H1 (cell line): ENCODE results near the gene ARID1B. TPM values are rescaled to one million over a fixed set of nuclear protein-coding genes. Genes with fewer than 3 reads are reported as not detected.

Experiments
- CTCF ChIA-PET: fragments of 300-600 bp; sonication (Branson Sonifier 250); formaldehyde crosslinking; loops from one replicate; lab custom pipeline; 2021; ENCODE audit not compliant: partially characterized antibody; lab: Charles Lee
- POLR2A ChIA-PET: fragments of 300-600 bp; sonication (Branson Sonifier 250); formaldehyde crosslinking; loops from one replicate; lab custom pipeline; 2021; ENCODE audit warnings: inconsistent platforms; ENCODE audit not compliant: partially characterized antibody; lab: Charles Lee
- DNase-seq, 2 experiments: peaks; one replicate each; pipeline versions ENCODE4 v3.0.0 to v3.0.0-alpha.2; 2010 to 2022; ENCODE audit warnings: low spot score in 2 of 2, low read depth in 1 of 2, mixed read lengths in 1 of 2
- FAIRE-seq: peaks from 2 replicates; lab custom pipeline; 2011; peaks lifted over from hg19 to GRCh38; lab: Jason Lieb, UNC
- H2AFZ ChIP-seq: 2 replicates; pipeline ENCODE4 v1.8.1; 2012; ENCODE audit warnings: low read length, inconsistent platforms
- H2AK5ac ChIP-seq: 2 replicates; pipeline ENCODE4 v1.6.1; 2013; ENCODE audit warnings: low read depth, low read length
- H2BK120ac ChIP-seq: replicated peaks from 2 replicates; pipeline ENCODE3; 2013; ENCODE audit warnings: low read depth, low read length, inconsistent platforms
- H2BK12ac ChIP-seq: 2 replicates; pipeline ENCODE4 v1.6.1; 2013; ENCODE audit warnings: low read depth, low read length
- H2BK15ac ChIP-seq: 2 replicates; pipeline ENCODE4 v1.6.1; 2013; ENCODE audit warnings: low read length
- H2BK20ac ChIP-seq: 2 replicates; pipeline ENCODE4 v1.6.1; 2013; ENCODE audit warnings: low read length
- H2BK5ac ChIP-seq: 2 replicates; pipeline ENCODE4 v1.6.1; 2013; ENCODE audit warnings: low read depth, low read length
- H3K14ac ChIP-seq: 2 replicates; pipeline ENCODE4 v1.6.1; 2013; ENCODE audit warnings: inconsistent platforms; ENCODE audit not compliant: insufficient read length
- H3K18ac ChIP-seq: 2 replicates; pipeline ENCODE4 v1.6.1; 2013; ENCODE audit warnings: low read length; ENCODE audit errors: extremely low read depth
- H3K23ac ChIP-seq: 2 replicates; pipeline ENCODE4 v1.6.1; 2013; ENCODE audit warnings: inconsistent platforms; ENCODE audit not compliant: insufficient read length
- H3K23me2 ChIP-seq: 2 replicates; pipeline ENCODE4 v1.6.1; 2013; ENCODE audit warnings: low read depth, low read length
- H3K27ac ChIP-seq: 2 replicates; pipeline ENCODE4 v1.6.1; 2011; ENCODE audit warnings: low read depth, low read length, inconsistent platforms
- H3K27me3 ChIP-seq, 4 experiments: replicated peaks in 1 of 4; 1 replicate in 1 of 4; 2 replicates in 3 of 4; pipeline versions ENCODE4 v1.6.1 to v1.8.1; 2011 to 2013; ENCODE audit warnings: low read length in 3 of 4, mild to moderate bottlenecking in 3 of 4, inconsistent platforms in 2 of 4, mixed read lengths in 2 of 4, moderate library complexity in 1 of 4; ENCODE audit not compliant: control insufficient read depth in 3 of 4, insufficient read depth in 3 of 4; ENCODE audit errors: extremely low read depth in 1 of 4
- H3K36me3 ChIP-seq, 4 experiments: 2 replicates each; pipeline versions ENCODE4 v1.6.1 to v1.8.1; 2011 to 2013; ENCODE audit warnings: mild to moderate bottlenecking in 4 of 4, low read length in 3 of 4, moderate library complexity in 2 of 4, control low read depth in 1 of 4, inconsistent platforms in 1 of 4; ENCODE audit not compliant: insufficient read depth in 4 of 4, control insufficient read depth in 2 of 4
- H3K4ac ChIP-seq: replicated peaks from 2 replicates; pipeline ENCODE3; 2013; ENCODE audit warnings: low read length, low read depth, mixed read lengths, inconsistent platforms; ENCODE audit not compliant: insufficient read length
- H3K4me1 ChIP-seq, 4 experiments: replicated peaks in 1 of 4; 1 replicate in 1 of 4; 2 replicates in 3 of 4; pipeline versions ENCODE4 v1.6.1 to v1.8.1; 2011 to 2013; ENCODE audit warnings: low read length in 3 of 4, inconsistent platforms in 2 of 4, mixed read lengths in 1 of 4; ENCODE audit not compliant: insufficient read depth in 4 of 4, control insufficient read depth in 3 of 4
- H3K4me2 ChIP-seq, 2 experiments: 2 replicates each; pipeline versions ENCODE4 v1.6.1 to v1.8.1; 2011 to 2013; ENCODE audit warnings: low read depth in 2 of 2, low read length in 2 of 2, control low read depth in 1 of 2, inconsistent platforms in 1 of 2, mild to moderate bottlenecking in 1 of 2; ENCODE audit not compliant: insufficient read depth in 1 of 2
- H3K4me3 ChIP-seq, 4 experiments: fragments of 200-600, 300-600 bp in 1 of 4; sonication (generic), shearing (Covaris generic), sonication (Bioruptor Twin) in 1 of 4; 2 replicates each; pipeline versions ENCODE4 v1.5.1 to v1.8.1; 2011 to 2016; ENCODE audit warnings: low read length in 4 of 4, low read depth in 3 of 4, control low read depth in 2 of 4, inconsistent platforms in 2 of 4, mild to moderate bottlenecking in 2 of 4, mixed read lengths in 1 of 4, moderate library complexity in 1 of 4; ENCODE audit not compliant: insufficient read depth in 2 of 4; ENCODE audit errors: extremely low read depth in 1 of 4
- H3K56ac ChIP-seq: replicated peaks from 2 replicates; pipeline ENCODE3; 2013; ENCODE audit warnings: low read depth, mild to moderate bottlenecking, mixed read lengths, low read length, inconsistent platforms; ENCODE audit not compliant: insufficient read length
- H3K79me1 ChIP-seq: 2 replicates; pipeline ENCODE4 v1.6.1; 2013; ENCODE audit warnings: low read depth, low read length, control low read depth
- H3K79me2 ChIP-seq, 2 experiments: 2 replicates each; pipeline versions ENCODE4 v1.6.1 to v1.8.1; 2012 to 2013; ENCODE audit warnings: low read length in 2 of 2, mild to moderate bottlenecking in 2 of 2, inconsistent platforms in 1 of 2; ENCODE audit not compliant: insufficient read depth in 2 of 2, control insufficient read depth in 1 of 2
- H3K9ac ChIP-seq, 4 experiments: replicated peaks in 1 of 4; 1 replicate in 1 of 4; 2 replicates in 3 of 4; pipeline versions ENCODE4 v1.6.1 to v1.8.1; 2011 to 2013; ENCODE audit warnings: low read depth in 3 of 4, low read length in 3 of 4, control low read depth in 2 of 4, mild to moderate bottlenecking in 2 of 4, moderate library complexity in 2 of 4, inconsistent platforms in 1 of 4; ENCODE audit errors: extremely low read depth in 1 of 4
- H3K9me3 ChIP-seq, 2 experiments: 2 replicates each; pipeline versions ENCODE4 v1.6.1 to v1.8.1; 2012 to 2013; ENCODE audit warnings: mild to moderate bottlenecking in 2 of 2, moderate library complexity in 2 of 2, control low read depth in 1 of 2, inconsistent platforms in 1 of 2, low read depth in 1 of 2, low read length in 1 of 2, mixed read lengths in 1 of 2; ENCODE audit not compliant: insufficient read depth in 2 of 2
- H4K20me1 ChIP-seq, 2 experiments: replicated peaks in 1 of 2; 2 replicates each; pipeline versions ENCODE3 to v1.8.1; 2011 to 2013; ENCODE audit warnings: inconsistent platforms in 2 of 2, low read length in 2 of 2, mild to moderate bottlenecking in 1 of 2; ENCODE audit not compliant: insufficient read depth in 2 of 2, control insufficient read depth in 1 of 2
- H4K5ac ChIP-seq: 2 replicates; pipeline ENCODE4 v1.6.1; 2013; ENCODE audit warnings: low read length, low read depth, mixed read lengths, inconsistent platforms; ENCODE audit not compliant: insufficient read length
- H4K8ac ChIP-seq: 2 replicates; pipeline ENCODE4 v1.8.0; 2013; ENCODE audit warnings: mild to moderate bottlenecking, moderate library complexity, low read length, inconsistent platforms; ENCODE audit not compliant: insufficient read depth; ENCODE audit errors: extremely low read depth
- H4K91ac ChIP-seq: replicated peaks from 2 replicates; pipeline ENCODE3; 2013; ENCODE audit warnings: low read length, mixed read lengths, inconsistent platforms; ENCODE audit not compliant: insufficient read length
- ATF2 ChIP-seq: IDR thresholded peaks from 2 replicates; pipeline ENCODE4 v1.6.1; 2012; ENCODE audit warnings: low read length, inconsistent platforms
- ATF3 ChIP-seq: IDR thresholded peaks from 2 replicates; pipeline ENCODE4 v1.6.1; 2011; ENCODE audit warnings: low read depth, mild to moderate bottlenecking, low read length; ENCODE audit not compliant: insufficient read depth
- E2F6 ChIP-seq: IDR thresholded peaks from 2 replicates; pipeline ENCODE4 v1.6.1; 2012; ENCODE audit warnings: inconsistent platforms
- NRF1 ChIP-seq: IDR thresholded peaks from 2 replicates; pipeline ENCODE4 v1.6.1; 2011; ENCODE audit warnings: mild to moderate bottlenecking, low read depth, low read length, improper control_type of control experiment
- SP4 ChIP-seq: IDR thresholded peaks from 2 replicates; pipeline ENCODE4 v1.6.1; 2012; ENCODE audit warnings: low read length, inconsistent platforms
- TEAD4 ChIP-seq: IDR thresholded peaks from 2 replicates; pipeline ENCODE4 v1.6.1; 2012; ENCODE audit warnings: low read depth, low read length, inconsistent platforms, mixed read lengths
- WGBS, 2 experiments: shearing (Covaris generic) in 1 of 2; methylation state at CpG; one replicate each; pipeline versions ENCODE4 v1.1.6 to v1.1.7; 2013 to 2015; ENCODE audit warnings: low lambda C conversion rate in 2 of 2, mixed read lengths in 2 of 2, inconsistent platforms in 1 of 2, low coverage in 1 of 2, missing lambda C conversion rate in 1 of 2; ENCODE audit not compliant: insufficient replicate concordance in 2 of 2, insufficient coverage in 1 of 2, insufficient read length in 1 of 2; ENCODE audit errors: extremely low coverage in 1 of 2, missing lambda C conversion rate in 1 of 2; 5-methylcytosine and 5-hydroxymethylcytosine counted together
- polyA plus RNA-seq, 7 experiments: library from polyadenylated mRNA; depleted of rRNA in 3 of 7; stranded (reverse) in 5 of 7; unstranded in 2 of 7; fragments of >200 nt in 5 of 7; fragments of 200-250 nt in 2 of 7; gene quantifications; 1 replicate in 5 of 7; 2 replicates in 1 of 7; 4 replicates in 1 of 7; pipeline versions ENCODE4 v1.2.1 to v1.2.3, GENCODE V29; 2011 to 2013; ENCODE audit warnings: missing spikeins in 2 of 7, mixed read lengths in 2 of 7
- total RNA-seq: library from RNA; stranded (reverse); fragmentation: NEBNext Ultra II Directional; extraction: Animal tissue kit (Norgen Biotek cat#: 25700); gene quantifications from 2 replicates; pipeline ENCODE4 v1.2.1, GENCODE V29; 2021

ARID1B gene
- total and polyA plus RNA-seq, 2 of the 8 experiments (the other 6 are each of a cell fraction or from before 2014, with no cell fraction given), result 24.3 to 70.3 TPM

- Histone ChIP-seq H3K4ac (no peak overlapping the region), H3K18ac (no peak overlapping the region), H3K14ac (no peak overlapping the region), H2BK5ac (no peak overlapping the region), H3K4me1 (peaks cover 0 to 12% (median 8%) of the 10 kb centered on the region in 4 experiments; a peak in 6 of 7 replicates), H2BK12ac (no peak overlapping the region), H3K4me3 (no peak overlapping the region), H3K23me2 (peaks cover 16% of the 10 kb centered on the region; the same call in 1 of the 2 replicates), H4K8ac (no peak overlapping the region), H4K20me1 (peaks cover 0 to 6% of the 10 kb centered on the region in 2 experiments), H2BK15ac (no peak overlapping the region), H3K79me1 (no peaks in the 10 kb centered on the region), H2AK5ac (no peak overlapping the region), H3K36me3 (no peaks in the 10 kb centered on the region; a peak in 1 of 8 replicates), H3K79me2 (no peaks in the 10 kb centered on the region), H3K56ac (no peak overlapping the region), H4K5ac (no peak overlapping the region), H2BK20ac (no peak overlapping the region), H3K9me3 (no peaks in the 10 kb centered on the region), H3K27me3 (peaks cover 6 to 39% (median 33%) of the 10 kb centered on the region in 4 experiments), H3K4me2 (no peak overlapping the region), H3K9ac (no peak overlapping the region), H2BK120ac (no peak overlapping the region), H3K23ac (no peak overlapping the region), H2AFZ (no peak overlapping the region), H4K91ac (no peak overlapping the region), H3K27ac (no peak overlapping the region)
- FAIRE-seq (no peak), DNase-seq (no peak)
- TF ChIP-seq E2F6 (no peak), ATF2 (no peak), TEAD4 (no peak), SP4 (no peak), ATF3 (no peak), NRF1 (no peak)
- CTCF ChIA-PET, result interaction anchor here (1.0 to 1.2 kb wide), 5 partner anchors 11 to 33 kb away, joined by 3 to 4 read pairs (median 3); no protein-coding TSS in a partner anchor
- 93% methylated on average over 3 of the region's 3 CpGs; no CpG with 5 or more reads in 1 of the 2 experiments for WGBS, 2 experiments
- POLR2A ChIA-PET, result no interaction called here
These were observed 456.5 kb downstream of the ARID1B start for GRCh38 chr6:157233686-157234085.
